Smooth muscle cell (in vitro differentiated cells): ENCODE measurements around the gene SHROOM3. TPM values are rescaled to one million over a fixed set of nuclear protein-coding genes. Genes with fewer than 3 reads are reported as not detected.

Experiments used
- DNase-seq: peaks from one replicate; lab custom pipeline; 2025; ENCODE audit not compliant: unreplicated experiment; lab: John Stamatoyannopoulos, UW
- H2AFZ ChIP-seq: fragments of 200-600 bp; sonication (generic); 2 replicates; pipeline ENCODE4 v1.6.0; 2016; ENCODE audit warnings: antibody characterized with exemption, low read depth, mild to moderate bottlenecking
- H3F3A ChIP-seq: fragments of 200-600 bp; sonication (generic); 2 replicates; pipeline ENCODE4 v1.6.0; 2017; ENCODE audit warnings: antibody characterized with exemption, low read depth
- H3K27ac ChIP-seq: fragments of 200-600 bp; sonication (generic); 2 replicates; pipeline ENCODE4 v1.5.1; 2016; ENCODE audit warnings: low read depth, mild to moderate bottlenecking
- H3K27me3 ChIP-seq: fragments of 200-600 bp; sonication (generic); 2 replicates; pipeline ENCODE4 v1.6.1; 2016; ENCODE audit warnings: low read depth, mild to moderate bottlenecking
- H3K36me3 ChIP-seq: fragments of 200-600 bp; sonication (generic); 2 replicates; pipeline ENCODE4 v1.5.1; 2016; ENCODE audit warnings: low read depth
- H3K4me1 ChIP-seq: fragments of 200-600 bp; sonication (generic); 2 replicates; pipeline ENCODE4 v1.5.1; 2016; ENCODE audit warnings: low read depth
- H3K4me2 ChIP-seq: fragments of 200-600 bp; sonication (generic); 2 replicates; pipeline ENCODE4 v1.6.0; 2016; ENCODE audit warnings: mild to moderate bottlenecking
- H3K4me3 ChIP-seq: fragments of 200-600 bp; sonication (generic); 2 replicates; pipeline ENCODE4 v1.5.1; 2016; ENCODE audit warnings: mild to moderate bottlenecking
- H3K79me2 ChIP-seq: fragments of 200-600 bp; sonication (generic); 2 replicates; pipeline ENCODE4 v1.6.0; 2016; ENCODE audit warnings: low read depth, mild to moderate bottlenecking
- H3K9ac ChIP-seq: fragments of 200-600 bp; sonication (generic); 2 replicates; pipeline ENCODE4 v1.6.0; 2016; ENCODE audit warnings: low read depth
- H3K9me3 ChIP-seq: fragments of 200-600 bp; sonication (generic); replicated peaks from 2 replicates; pipeline ENCODE4 v1.5.1; 2016; ENCODE audit warnings: low read depth
- H4K20me1 ChIP-seq: fragments of 200-600 bp; sonication (generic); 2 replicates; pipeline ENCODE4 v1.6.0; 2016; ENCODE audit warnings: low read depth
- CTCF ChIP-seq: fragments of 200-600 bp; sonication (generic); IDR thresholded peaks from 2 replicates; pipeline ENCODE4 v1.5.1; 2017; ENCODE audit warnings: borderline replicate concordance, mild to moderate bottlenecking, antibody characterized with exemption; ENCODE audit not compliant: insufficient read depth, poor library complexity, severe bottlenecking
- WGBS: methylation state at CpG from one replicate; pipeline ENCODE4 v1.1.7; 2016; ENCODE audit warnings: low lambda C conversion rate; 5-methylcytosine and 5-hydroxymethylcytosine counted together
- polyA plus RNA-seq: library from polyadenylated mRNA; unstranded; fragments of >200 nt; fragmentation: Nextera tagmentation; extraction: Ambion mirVana; gene quantifications from 2 replicates; pipeline ENCODE4 v1.2.1, GENCODE V29; 2016
- total RNA-seq: library from RNA; depleted of rRNA; stranded (reverse); fragments of >200 nt; gene quantifications from 2 replicates; pipeline ENCODE4 v1.2.3, GENCODE V29; 2014

SHROOM3 gene
- total and polyA plus RNA-seq, 2 experiments from 2014 or later = 10.0 to 31.9 TPM

GRCh38 chr4:76762137-76763130 lies 327.4 kb downstream of the SHROOM3 start:
- Histone ChIP-seq H3K36me3 (no peaks in the 10 kb centered on the region), H3K9ac (no peak overlapping the region), H3F3A (peaks cover 23% of the 10 kb centered on the region), H3K9me3 (no peaks in the 10 kb centered on the region), H3K4me2 (no peak overlapping the region), H3K27me3 (no peaks in the 10 kb centered on the region), H3K27ac (peak overlapping the region; percentile 85), H3K79me2 (no peaks in the 10 kb centered on the region), H2AFZ (no peak overlapping the region), H4K20me1 (no peaks in the 10 kb centered on the region), H3K4me3 (no peak overlapping the region), H3K4me1 (peaks cover 12% of the 10 kb centered on the region)
- 57% methylated on average over 4 of the region's 4 CpGs for WGBS
- DNase-seq = no peak
- TF ChIP-seq CTCF = no peak

GRCh38 chr4:76764251-76764650 lies 329.2 kb downstream of the SHROOM3 start:
- DNase-seq = no peak
- Histone ChIP-seq H3K4me1 (peaks cover 21% of the 10 kb centered on the region), H3K79me2 (no peaks in the 10 kb centered on the region), H3K9me3 (no peaks in the 10 kb centered on the region), H3K4me2 (peak overlapping the region; percentile 57), H3K27ac (peak overlapping the region; percentile 85), H3K36me3 (no peaks in the 10 kb centered on the region), H3F3A (peaks cover 30% of the 10 kb centered on the region), H3K9ac (no peak overlapping the region), H2AFZ (peak overlapping the region; percentile 2), H3K27me3 (no peaks in the 10 kb centered on the region), H3K4me3 (no peak overlapping the region), H4K20me1 (no peaks in the 10 kb centered on the region)
- TF ChIP-seq CTCF = no peak
- WGBS = 9% methylated on average over 1 of the region's 1 CpG

GRCh38 chr4:76765473-76766183 lies 330.6 kb downstream of the SHROOM3 start:
- WGBS = 57% methylated on average over 14 of the region's 14 CpGs

More at GRCh38 chr4:76765473-76766183, 330.6 kb downstream of the SHROOM3 start:
- no peak for DNase-seq
- H3K27me3 ChIP-seq = no peaks in the 10 kb centered on the region
- H3K36me3 ChIP-seq = no peaks in the 10 kb centered on the region
- TF ChIP-seq CTCF = no peak
- no peaks in the 10 kb centered on the region for H3K9me3 ChIP-seq
- H4K20me1 ChIP-seq = no peaks in the 10 kb centered on the region
- peak overlapping the region; percentile 33 for H3K4me2 ChIP-seq
- H3K4me1 ChIP-seq = peaks cover 21% of the 10 kb centered on the region
- no peak overlapping the region for H2AFZ ChIP-seq
- H3K79me2 ChIP-seq = no peaks in the 10 kb centered on the region
- peak overlapping the region; percentile 85 for H3K27ac ChIP-seq
- peaks cover 30% of the 10 kb centered on the region for H3F3A ChIP-seq
- no peak overlapping the region for H3K9ac ChIP-seq
- no peak overlapping the region for H3K4me3 ChIP-seq
